ENCODE measurements around the gene UMPS. TPM values are rescaled to one million over a fixed set of nuclear protein-coding genes. Genes with fewer than 3 reads are reported as not detected.

The UMPS gene
- total RNA-seq, 1 donor from 2014 or later: 18.3 TPM

DNA sequence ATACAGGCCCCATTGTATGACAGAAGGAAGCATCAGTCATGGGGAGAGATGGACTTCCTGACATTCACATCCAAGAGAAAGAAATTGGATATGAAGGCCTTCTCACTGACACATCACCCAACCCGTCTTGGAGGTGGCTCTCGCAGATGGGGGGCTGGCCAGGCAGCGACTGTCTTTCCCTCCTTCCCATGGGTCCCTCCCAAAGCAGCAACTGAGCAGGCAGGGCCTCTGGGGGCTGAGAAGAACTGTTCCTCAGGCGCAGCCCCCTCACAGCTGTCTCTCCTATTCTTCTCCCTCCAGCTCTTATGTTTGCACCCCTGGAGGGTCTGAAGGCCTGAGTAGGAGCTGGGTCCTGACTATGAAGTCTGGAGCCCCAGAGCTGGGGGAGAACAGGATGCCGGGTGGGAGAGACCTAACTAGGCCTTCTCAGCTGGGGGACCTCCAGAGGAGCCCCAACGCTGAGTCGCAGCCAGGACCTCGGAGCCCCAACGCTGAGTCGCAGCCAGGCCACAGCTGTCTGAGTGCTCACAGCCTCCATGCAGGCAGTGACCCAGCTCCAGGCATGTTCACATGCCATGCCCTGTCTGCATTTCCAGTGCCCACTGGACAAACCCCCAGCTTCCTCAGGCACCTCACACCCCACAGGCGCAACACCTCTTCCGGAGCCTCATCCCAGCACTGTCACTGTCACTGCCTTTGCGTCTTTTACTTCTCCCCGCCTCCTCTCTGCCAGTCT lies 29.6 kb downstream of the UMPS start:
- no peak for DNase-seq (ENCODE audit: low spot score)
- intact Hi-C loops (cut with DNase I): loop anchor here (2.0 kb wide), 1 partner anchor 141 kb away; no protein-coding TSS in a partner anchor
- no peak for ATAC-seq

DNA sequence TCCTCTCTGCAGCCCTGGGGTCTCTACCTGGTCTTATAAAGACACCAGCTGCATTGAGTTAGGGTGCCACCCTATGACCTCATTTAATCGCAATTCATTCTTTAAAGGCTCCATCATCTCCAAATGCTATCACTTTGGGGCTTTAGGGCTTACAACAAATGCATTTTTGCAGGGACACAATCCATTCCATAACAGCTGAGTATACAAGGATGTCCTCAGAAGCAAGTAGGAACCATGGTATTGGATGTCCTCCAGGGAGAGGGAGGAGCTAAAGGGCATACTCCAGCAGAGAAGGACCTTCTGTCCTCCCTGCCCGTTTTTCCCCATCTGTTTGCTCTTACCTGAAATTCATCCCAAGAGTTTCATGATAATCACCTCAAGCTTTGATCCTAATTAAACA lies 30.3 kb downstream of the UMPS start:
- DNase-seq (ENCODE audit: low spot score): no peak
- peak; percentile 65 for ATAC-seq
- intact Hi-C loops (cut with DNase I): loop anchor here (2.0 kb wide), 1 partner anchor 140 kb away; no protein-coding TSS in a partner anchor

DNA sequence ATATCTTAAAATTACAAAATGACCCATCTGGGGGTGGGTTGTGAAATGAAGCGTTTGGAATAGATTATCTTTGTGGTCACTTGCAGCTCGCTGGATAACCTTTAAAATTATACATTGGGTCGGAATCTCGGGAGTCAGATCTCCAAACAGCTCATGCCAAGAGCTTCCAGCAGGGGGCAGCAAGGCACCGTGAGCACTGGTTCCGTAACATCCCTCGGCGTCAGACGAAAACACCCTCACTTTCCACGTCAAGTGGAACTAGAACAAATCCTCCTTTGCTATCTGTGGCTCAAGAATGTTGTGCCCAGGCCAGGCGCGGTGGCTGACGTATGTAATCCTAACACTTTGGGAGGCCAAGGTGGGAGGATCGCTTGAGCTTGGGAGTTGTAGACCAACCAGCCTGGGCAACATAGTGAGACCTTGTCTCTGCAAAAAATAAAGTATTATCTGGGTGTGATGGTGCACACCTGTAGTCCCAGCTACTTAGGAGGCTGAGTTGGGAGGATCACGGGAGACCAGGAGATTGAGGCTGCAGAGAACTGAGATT lies 31.1 kb downstream of the UMPS start:
- DNase-seq (ENCODE audit: low spot score) (peak; percentile 95), ATAC-seq (peak; percentile 93)
- intact Hi-C loops (cut with DNase I): loop anchor here (2.0 kb wide), 1 partner anchor 139 kb away; no protein-coding TSS in a partner anchor

DNA sequence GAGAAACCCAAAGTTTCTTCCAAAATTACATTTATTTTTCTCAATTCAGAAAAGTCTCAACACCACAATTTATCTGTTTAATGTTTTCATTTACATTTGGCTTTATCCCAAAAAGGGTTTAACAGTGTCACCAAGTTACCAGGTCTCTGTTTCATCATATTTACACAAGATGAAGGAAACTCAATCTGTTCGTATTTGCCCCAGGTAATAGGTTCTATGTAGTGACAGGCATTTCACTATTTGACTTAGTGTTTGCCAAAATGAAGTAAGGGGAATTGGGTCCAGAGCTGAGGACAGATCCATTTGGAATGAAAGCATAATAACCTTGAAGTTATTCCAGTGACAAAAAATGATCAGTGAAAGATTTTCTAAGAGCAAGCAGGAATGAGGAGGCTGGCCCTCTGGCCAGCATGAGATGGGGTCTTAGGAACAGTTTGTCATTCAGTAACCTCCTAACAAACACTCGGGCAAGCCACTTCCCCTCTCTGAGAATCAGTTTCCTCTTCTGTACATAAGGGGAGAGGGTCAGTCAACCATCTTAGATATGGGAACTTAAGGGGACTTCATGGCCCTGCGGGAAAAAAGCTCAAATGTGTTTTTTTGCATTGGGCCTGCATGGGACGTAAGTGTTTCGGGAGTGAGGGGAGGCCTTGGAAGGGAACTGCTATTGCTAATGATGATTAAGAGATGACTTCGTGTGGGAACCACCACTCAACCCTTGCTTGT lies 31.8 kb downstream of the UMPS start:
- ATAC-seq: no peak
- peak; percentile 19 for DNase-seq (ENCODE audit: low spot score)
- intact Hi-C loops (cut with DNase I): loop anchor here (2.0 kb wide), 1 partner anchor 139 kb away; no protein-coding TSS in a partner anchor

DNA sequence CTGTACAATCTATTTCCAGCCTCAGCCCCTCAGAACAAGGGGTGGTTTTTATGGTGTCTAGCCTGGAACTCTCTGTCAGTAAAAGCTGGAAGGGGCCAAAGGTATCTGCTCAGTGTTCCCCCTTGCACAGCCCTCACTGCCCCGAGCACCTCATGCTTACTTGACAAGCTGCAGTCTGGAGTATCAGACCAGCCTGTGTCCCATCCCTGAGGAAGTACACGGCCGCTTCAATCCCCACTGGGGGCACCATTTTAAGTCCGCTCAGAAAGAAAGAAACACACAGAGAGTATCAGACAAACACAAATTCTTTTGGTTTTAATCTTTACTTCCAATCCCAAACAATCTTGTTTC lies 32.4 kb downstream of the UMPS start:
- DNase-seq (ENCODE audit: low spot score) (peak; percentile 48), ATAC-seq (no peak)
- intact Hi-C loops (cut with DNase I): no loop called here

DNA sequence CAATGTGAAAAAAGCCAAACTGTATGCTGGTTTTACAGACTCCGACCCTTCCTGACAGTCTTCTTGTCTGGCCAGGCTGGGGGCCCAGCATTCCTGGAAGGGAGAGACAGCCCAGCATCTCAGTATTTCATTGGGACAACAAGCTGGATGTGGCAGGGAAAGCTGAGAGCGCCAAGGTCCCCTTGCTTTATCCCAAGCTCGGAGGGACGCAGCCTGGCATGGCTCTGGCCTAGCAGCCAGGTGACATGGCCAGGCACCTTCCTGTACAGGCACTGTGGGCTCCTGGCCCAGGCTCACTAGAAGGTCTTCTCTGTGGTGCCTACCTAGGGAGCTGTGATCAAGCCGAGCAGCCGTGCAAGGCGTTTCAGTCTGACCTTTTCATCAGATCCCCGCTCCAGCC lies 33.0 kb downstream of the UMPS start:
- intact Hi-C loops (cut with DNase I): no loop called here
- no peak for ATAC-seq
- DNase-seq (ENCODE audit: low spot score): peak; percentile 52

DNA sequence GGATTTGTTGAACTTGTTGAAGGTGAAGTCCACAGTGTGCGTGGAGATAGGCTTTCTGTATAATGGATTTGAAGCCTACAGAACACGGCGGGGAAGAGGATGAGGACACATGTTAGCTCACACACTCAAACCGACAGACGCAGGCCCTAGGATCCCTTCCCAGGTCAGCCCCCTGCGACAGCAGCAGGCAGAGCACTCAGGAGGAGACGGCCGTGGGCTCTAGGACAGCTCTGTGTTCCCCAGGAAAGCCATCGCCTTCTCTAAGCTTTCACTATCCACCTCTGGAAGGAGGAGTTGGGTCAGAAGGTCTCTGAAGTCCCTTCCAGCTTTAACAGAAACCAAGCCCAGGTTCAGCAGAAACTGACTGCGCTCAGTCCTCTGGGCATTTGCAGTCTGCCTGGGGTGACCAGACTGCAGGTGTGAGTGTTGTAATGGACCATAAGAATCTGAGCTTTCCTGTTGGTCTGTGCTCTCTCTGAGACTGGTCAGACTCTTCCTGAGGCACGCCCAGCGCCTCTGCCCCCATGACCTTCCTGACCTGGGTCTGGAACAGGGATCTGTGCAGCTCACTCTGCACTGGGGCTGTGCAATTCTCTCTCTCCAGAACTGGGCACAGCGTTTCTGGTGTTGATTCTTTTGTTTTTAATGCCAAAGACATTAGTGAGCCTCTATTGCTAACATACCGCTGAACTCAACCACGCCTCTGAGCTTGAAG lies 33.5 kb downstream of the UMPS start:
- intact Hi-C loops (cut with DNase I): no loop called here
- DNase-seq (ENCODE audit: low spot score) (peak; percentile 52), ATAC-seq (no peak)

DNA sequence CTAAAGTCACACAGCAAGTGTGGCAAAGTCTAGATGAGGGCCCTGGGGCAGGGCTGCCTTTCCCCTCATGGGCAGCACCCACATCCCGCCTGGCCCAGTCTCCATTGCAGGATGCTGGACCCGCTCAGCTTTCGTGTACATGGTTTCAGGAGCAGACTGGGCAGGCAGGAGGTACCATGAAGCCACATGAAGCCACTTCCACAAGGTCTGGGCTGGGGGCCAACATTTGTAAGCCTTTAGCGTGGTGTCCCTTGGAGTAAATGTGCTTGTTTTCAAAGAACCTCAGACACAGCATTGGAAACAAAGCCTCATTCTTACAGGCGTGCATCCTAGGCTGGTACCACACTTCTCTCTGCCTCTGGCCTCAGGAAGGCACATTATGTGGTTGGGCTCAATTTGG lies 34.5 kb downstream of the UMPS start:
- intact Hi-C loops (cut with DNase I): no loop called here
- ATAC-seq (no peak), DNase-seq (ENCODE audit: low spot score) (peak; percentile 52)

DNA sequence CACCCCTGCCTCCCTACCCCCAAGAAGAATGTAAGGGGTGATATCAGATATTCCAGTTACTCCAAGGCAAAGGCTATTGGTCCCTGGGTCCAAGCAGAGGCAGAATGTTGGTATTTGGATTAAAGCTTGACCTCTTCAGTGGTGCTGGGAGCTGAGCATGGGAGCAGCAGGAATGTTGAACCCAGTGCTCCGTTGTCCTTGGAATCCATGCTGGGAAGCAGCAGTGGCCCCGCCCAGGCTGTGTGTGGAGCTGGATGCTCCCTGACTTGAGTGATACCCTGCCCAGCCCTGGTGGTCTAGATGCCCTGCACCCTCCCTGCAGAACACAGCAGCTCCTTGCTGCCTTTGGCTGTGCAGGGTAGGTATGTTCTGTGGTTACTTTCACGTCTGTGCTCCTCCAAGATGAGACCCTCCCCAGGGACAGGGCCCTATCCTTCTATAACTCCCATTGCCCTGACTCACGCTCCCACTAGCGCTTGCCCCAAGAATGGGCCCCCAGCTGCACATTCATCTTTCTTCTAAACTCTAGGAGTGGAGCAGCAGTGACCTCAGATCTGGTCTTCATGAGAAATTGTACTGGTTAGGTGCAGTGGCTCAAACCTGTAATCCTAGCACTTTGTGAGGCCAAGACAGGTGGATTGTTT lies 35.1 kb downstream of the UMPS start:
- peak; percentile 54 for DNase-seq (ENCODE audit: low spot score)
- intact Hi-C loops (cut with DNase I): no loop called here

DNA sequence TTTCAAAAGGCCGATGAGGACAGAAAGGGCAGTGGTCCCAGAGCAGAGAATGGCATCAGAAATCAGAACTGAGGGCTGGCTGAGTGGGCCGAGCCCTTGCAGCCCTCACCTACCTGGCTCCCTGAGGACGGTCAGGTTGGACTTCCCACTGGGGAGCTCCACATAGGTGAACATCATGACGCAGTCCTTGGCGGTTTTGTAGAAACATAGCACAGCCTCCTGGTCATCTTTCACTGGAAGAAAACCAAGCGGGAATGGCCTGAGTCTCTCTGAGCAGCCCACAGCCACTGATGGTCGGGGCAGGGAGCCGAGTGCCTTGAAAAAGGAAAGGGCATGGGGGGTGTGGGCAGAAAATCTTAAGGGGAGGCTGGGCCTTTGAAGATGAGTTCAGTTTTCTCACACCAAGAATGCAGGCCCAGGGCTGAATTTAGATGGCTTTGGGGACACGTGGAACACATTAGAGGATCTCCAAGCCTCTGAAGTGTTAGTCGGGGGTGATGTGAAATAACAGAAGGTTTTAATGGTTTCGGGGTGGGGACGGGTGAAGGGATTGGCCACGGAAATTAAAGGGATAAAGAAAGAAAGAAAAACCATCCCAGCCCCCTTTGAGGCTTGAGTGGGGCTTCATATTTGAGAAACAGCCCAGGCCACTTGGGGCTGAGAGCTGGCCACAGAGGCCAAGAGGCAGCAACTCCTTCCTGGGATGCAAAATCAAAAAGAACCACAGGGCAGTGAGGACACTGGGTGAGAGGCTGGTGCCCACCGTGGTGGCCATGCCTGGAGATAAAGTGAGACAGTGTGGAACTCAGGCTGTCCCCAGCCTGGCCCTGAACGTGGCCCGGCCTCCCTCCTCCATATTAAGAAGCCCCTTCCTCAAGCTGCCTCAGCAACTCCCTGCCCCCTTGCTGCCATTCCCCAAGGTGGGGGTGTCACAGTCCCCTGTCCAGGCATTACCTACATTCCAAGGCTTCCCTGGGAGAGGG lies 36.2 kb downstream of the UMPS start:
- ATAC-seq (no peak), DNase-seq (ENCODE audit: low spot score) (peak; percentile 50)
- intact Hi-C loops (cut with DNase I): no loop called here

More for the DNA sequence above, 35.1 kb downstream of the UMPS start:
- ATAC-seq: no peak

DNA sequence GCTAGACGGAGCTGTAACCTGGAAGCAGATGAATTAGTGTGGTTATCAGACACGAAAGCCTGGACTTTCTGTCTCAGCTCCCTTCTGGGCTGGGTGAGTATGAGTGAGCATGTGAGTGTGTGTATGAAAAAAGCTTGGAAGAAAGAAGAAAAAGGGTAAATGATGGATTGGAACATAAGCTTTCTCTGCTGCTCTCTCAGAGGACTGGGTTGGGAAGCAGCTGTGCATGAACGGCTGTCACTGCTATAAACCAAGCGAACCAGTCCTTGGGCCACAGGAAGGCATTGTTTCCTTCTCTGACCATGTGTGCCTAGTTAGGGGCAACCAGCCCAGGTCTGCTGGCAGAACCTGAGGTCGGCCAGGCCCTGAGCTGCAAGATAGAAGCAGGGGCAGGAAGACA lies 37.0 kb downstream of the UMPS start:
- ATAC-seq (no peak), DNase-seq (ENCODE audit: low spot score) (peak; percentile 28)
- intact Hi-C loops (cut with DNase I): no loop called here

DNA sequence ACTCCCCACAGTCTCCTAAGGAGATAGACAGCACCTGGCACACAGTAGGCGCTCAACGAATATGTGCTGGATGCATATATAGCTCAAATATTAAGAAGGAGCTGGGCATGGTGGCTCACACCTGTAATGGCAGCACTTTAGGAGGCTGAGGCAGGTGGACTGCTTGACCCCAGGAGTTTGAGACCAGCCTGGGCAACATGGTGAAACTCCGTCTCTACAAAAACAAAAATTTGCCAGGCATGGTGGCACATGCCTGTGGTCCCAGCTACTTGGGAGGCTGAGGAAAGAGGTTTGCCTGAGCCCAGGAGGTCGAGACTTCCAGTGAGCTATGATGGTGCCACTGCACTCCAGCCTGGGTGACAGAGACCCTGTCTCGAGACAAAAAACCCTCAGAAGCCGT lies 37.4 kb downstream of the UMPS start:
- DNase-seq (ENCODE audit: low spot score) (peak; percentile 13), ATAC-seq (no peak)
- intact Hi-C loops (cut with DNase I): no loop called here

DNA sequence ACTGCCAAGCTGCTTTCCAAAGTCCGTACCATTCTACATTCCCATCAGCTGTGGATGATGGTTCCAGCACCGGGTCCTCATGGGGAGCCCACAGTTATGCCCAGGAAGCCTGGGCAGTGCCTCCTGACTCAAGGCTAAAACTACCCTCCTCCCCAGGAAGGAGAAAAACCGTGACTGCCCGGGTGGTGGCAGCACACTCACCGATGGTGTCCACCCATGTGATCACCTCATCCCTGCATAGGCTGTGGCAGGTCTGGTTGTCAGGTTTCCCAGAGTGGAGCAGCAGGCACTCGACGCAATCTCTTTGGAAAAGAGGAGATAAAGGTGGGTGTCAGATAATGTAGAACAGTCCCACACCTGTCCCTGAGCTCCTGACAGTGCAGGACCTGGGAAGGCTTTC lies 38.6 kb downstream of the UMPS start:
- peak; percentile 46 for DNase-seq (ENCODE audit: low spot score)
- no peak for ATAC-seq
- intact Hi-C loops (cut with DNase I): no loop called here

DNA sequence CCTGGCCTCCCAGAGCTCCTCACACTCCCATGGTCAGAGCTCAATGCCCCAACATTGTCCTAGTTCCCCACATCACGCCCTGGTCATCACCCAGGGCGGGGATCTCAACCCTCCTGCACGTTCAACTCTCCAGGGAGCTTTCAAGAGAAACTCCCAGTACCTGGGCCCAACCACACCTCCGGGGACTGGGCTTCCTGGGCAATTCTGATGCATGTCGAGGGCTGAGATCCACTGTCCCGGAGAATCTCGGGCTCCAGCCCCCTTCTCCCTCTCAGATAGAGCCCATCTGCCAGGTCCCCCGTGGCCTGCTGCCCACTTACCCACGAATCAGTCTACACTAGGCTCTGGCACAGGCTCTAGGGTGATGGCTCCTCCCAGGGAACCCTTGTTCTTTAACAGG lies 39.2 kb downstream of the UMPS start:
- ATAC-seq: no peak
- intact Hi-C loops (cut with DNase I): no loop called here
- peak; percentile 45 for DNase-seq (ENCODE audit: low spot score)

DNA sequence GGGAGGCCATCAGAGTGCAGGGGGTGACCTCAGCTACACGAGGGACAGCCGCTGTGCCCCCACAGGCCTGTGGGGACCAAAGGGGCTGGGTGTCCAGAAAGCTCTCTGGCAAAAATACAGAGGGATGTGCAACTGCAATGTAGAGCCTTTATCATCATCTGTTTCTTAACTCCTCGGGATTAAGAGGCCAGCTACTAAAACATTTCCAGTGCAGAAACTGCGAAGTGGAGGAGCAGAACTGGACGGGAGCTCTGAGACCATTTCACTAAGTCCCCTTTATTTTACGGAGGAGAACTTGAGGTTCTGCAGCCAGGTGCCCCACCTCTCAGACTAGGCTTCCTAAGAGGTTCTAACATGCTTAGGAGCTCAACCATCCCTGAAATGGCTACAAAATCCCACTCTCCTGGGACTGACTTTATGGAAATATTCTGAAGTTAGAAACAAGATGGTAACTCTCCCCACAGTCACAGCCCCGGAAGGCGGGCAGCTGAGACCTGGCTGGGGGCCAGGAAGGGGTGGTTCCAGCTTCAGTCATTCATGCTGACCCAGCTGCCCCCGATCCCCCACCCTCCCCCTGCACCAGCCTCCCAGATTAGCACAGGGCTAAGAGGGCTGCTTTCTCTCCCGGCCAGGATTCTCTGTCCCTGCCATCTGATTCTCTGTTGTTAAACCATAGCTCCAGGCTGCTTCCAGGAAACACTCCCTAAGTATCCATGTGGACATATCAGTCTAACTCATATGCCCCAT lies 40.3 kb downstream of the UMPS start:
- intact Hi-C loops (cut with DNase I): no loop called here
- ATAC-seq (peak; percentile 4), DNase-seq (ENCODE audit: low spot score) (peak; percentile 68)

DNA sequence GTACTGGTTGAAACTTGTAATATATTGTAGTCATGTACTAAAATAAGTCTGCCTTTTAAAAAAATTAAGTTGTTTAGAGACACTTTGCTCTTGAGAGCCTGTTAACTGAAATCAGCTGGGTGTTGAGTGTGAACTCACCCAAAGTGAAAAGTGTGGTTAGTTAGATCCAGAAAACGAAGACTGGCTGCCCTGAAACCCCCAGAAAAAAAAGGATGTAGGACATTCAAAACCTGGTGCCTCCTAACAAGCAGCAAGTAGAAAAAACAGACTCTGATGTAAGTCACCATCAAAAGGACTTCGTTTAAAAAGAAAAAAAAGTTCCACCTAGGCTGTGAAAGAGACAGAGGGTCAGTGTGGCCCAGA lies 40.8 kb downstream of the UMPS start:
- no peak for DNase-seq (ENCODE audit: low spot score)
- no peak for ATAC-seq
- intact Hi-C loops (cut with DNase I): no loop called here

DNA sequence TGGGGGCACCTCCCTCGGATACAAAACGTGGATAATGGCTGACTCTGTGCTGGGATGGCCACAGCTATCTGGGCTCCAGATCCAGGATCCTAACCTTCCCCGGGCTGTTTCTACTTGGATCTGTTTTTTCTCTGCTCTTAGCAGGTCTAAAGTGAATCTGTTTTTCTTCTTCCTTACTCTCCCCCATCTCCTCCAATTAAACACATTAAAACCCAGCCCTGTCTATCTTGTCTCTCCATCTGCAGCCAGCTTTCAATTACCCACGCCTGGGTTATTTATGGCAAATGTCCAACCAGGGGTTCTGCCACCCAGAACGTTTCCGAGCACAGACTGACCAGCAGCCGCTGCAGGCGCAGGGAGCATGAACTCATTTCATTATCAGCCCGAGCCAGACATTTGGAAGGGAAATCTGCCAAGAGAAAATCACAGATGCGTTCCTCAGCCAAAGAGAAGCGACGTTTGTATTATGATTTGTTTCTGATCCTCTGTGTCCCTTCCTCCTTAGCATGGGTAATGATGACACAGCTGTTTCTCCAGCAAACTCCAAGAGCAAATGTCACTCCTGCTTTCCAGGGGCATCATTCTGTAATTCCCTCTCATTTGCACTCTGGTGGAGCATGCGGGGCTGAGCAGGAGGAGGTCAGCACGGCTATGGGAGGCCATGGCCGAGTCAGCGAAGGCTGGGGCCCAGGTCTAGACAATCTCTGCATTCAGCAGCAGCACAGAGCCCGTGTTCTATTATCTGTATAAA lies 42.0 kb downstream of the UMPS start:
- ATAC-seq: peak; percentile 75
- intact Hi-C loops (cut with DNase I): no loop called here
- peak; percentile 66 for DNase-seq (ENCODE audit: low spot score)

All from sciatic nerve (tissue), 2 donors.